Colon (tissue), 2 donors: ENCODE data around the gene RNF175.

ENCODE experiments used
- FAIRE-seq: peaks from 2 replicates; lab custom pipeline; 2012; peaks lifted over from hg19 to GRCh38; lab: Jason Lieb, UNC
- donor health status: control.
- donor health status: control.

RNF175 gene

DNA sequence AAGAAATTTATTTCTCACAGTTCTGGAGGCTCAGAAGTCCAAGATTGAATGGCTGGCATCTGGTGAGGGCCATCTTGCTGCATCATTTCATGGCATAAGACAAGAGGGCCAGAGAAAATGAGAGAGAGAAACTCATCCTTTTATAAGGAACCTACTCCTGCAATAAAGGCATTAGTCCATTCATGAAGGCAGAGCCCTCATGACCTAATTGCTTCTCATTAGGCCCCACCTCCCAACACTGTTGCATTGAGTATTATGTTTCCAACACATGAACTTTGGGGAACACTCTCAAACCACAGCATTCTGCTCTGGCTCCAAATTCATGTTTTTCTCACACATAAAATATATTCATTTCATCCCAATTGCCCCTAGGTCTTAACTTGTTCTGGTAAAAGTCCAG, 14.2 kb downstream of the RNF175 start:
- no peak for FAIRE-seq

GRCh38 chr4:153741541-153741940, 18.3 kb downstream of the RNF175 start:
- FAIRE-seq = no peak

DNA sequence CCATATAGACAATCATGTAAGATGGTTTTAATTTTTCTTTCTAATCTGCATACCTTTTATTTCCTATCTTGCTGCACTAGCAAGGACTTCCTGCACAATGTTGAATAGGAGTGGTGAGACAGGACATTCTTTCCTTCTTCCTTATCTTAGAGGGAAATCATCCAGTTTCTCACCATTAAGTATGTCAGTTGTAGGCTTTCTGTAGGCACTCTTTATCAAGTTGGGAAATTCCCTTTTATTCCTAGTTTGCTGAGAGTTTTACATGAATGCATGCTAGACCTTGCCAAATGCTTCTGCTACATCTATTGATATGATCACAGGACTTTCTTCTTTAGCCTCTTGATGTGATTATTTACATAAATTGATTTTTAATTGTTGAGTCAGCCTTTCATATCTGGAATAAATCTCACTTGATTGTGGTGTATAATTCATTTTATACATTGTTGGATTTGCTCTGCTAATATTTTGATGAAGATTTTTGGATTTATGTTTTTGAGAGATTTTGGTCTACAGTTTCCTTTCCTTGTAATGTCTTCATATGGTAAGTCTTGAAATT, 23.8 kb downstream of the RNF175 start:
- no peak for FAIRE-seq

DNA sequence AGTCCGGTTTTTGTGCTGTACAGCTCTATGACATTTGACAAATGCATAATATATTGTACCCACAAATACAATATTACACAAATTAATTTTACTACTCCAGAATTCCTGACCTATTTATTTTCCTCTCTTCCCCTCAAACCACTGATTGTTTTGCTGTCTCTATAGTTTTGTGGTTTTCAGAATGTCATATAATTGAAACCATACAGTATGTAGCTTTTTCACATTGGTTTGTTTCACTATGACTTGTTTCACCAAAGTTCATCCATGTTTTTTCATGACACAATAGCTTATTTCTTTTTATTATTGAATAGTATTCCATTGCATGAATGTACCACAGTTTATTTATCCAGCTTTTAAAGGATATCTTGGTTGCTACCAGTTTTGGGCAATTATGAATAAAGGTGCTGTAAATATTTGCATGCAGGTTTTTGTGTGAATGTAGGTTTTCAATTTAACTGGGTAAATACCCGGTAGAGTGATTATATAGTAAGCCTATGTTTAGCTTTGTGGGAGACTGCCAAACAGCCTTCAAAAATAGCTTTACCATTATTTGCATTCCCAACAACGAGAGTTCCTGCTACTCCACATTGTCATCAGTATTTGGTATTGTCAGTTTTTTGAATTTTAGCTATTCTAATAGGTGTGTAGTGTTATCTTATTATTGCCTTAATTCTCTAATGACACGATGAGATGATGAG, 25.9 kb downstream of the RNF175 start:
- no peak for FAIRE-seq

GRCh38 chr4:153731239-153731638, 28.6 kb downstream of the RNF175 start:
- FAIRE-seq = no peak

DNA sequence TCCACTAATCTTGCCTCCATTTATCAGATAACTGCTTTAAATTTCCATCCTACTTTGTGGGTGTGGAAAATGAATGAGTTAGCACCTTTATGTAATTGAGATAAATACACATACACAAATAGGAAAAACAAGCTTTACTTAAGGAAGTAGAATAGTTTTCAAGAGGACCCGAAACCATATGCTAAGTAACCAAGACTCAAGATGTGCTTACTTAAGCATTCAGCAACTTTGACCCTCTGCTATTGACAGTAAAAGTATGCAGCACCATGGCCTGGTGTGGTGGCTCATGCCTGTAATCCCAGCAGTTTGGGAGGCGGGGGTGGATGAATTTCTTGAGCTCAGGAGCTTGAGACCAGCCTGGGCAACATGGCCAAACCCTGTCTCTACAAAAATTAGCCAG, 29.9 kb downstream of the RNF175 start:
- no peak for FAIRE-seq

GRCh38 chr4:153728660-153729059, 31.2 kb downstream of the RNF175 start:
- no peak for FAIRE-seq

- no peak for FAIRE-seq
Observed at GRCh38 chr4:153728151-153728550, 31.7 kb downstream of the RNF175 start.

GRCh38 chr4:153725831-153726154, 34.0 kb downstream of the RNF175 start:
- FAIRE-seq = no peak

DNA sequence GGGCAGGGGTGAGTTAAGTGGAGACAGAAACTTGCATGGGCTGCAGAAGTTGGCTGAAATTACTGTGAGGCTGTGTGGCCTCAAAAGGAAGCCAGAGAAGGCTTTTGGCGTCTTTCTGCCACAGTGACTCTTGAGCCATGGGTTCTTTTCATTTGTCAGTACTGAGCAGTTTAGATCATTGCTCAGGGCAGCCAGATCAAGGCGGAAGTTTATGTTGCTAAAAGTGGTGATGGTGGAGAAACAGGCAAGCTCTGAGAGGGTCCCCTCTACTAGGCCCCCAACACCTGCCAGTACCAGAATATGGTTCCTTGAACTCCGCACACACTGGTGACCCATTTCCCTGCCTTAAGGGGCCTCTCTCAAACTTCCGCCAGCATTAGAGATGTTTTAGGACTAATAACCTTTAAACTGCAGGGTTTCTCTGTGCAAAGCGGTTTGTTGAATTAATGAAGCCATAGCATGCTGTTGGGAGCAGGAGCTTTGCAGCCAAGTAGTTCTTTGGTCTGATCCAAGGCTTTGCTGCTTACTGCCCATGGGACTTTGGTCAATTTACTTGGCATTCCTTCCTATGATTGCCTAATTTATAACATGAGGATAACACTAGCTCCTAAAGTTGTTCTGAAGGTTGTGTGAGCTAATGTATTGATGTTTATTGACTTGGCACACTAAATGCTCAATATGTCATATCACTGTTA, 34.5 kb downstream of the RNF175 start:
- no peak for FAIRE-seq

- no peak for FAIRE-seq
Observed at GRCh38 chr4:153724606-153725005, 35.2 kb downstream of the RNF175 start.

- FAIRE-seq = no peak
Observed at GRCh38 chr4:153722036-153722435, 37.8 kb downstream of the RNF175 start.

DNA sequence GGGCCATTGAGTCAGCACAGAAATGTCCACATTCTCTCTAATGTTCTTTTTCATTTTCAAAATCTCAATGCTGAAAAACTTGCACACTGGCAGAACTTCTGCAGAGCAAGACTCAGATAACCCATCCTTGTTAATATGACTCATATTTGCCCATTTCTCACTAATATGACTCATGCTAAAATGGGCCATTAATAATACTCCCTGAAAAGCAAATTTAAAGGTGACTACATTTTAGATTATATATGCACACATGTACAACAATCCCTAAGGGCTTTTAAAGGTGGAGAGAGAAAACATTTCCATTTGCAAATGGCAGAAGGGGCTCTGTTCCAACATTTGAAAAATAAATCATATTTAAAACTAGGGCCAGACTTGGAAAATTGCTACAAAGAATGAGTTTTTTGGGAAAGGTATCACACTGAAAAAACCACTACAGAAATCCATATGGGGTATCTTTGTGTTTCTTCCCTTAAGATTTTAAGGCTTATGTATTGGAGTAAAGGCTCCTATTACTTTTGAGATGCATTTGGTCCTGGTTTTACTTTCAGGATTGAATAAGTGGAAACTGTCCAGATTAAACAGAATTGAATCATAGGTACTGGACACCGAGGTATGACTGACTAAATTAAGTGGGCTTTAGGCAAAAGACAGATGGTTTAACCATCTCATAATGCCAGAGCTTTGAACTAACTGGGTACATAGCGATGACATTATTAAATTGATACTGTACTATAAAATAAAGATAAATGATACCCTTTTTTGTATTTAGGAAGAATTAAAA, 45.8 kb downstream of the RNF175 start:
- FAIRE-seq = no peak

DNA sequence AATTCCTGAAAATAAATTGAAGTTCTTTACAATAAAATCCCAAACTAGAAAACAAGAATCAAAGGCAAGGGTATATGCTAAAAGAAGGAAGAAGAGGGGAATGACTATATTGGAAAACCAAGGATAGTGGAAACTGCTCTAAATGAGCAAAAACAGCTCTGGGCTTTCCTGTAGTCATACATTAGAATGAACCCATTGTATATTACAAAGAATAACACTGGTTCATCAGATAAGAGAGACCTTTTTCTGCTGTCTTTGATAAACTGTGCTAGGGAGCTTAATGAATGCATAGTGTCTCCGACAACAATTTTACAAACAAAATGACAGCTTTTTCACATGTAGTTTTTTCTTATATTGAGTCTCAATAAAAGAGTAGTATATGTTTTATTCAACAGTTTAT, 49.1 kb downstream of the RNF175 start:
- no peak for FAIRE-seq

DNA sequence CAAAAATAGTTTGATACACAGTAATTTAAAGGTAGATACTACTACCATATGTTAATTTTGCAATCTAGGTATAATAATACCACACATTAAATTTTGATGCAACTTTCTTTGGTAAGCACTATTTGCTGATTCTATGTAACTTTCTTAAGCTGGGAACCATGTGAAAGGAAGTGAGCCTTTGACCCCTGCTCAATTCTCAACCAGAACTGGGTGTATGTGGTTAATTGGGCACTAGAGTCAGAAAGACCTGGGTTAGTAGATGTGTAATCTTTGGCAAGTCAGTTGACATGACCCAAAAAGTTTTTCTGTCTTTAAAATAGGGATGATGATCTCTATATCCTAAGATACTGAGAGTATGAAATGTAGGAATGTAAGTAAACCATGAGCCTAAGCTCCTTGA, 53.3 kb downstream of the RNF175 start:
- no peak for FAIRE-seq

- FAIRE-seq = no peak
Observed at GRCh38 chr4:153705743-153706468, 53.9 kb downstream of the RNF175 start.

DNA sequence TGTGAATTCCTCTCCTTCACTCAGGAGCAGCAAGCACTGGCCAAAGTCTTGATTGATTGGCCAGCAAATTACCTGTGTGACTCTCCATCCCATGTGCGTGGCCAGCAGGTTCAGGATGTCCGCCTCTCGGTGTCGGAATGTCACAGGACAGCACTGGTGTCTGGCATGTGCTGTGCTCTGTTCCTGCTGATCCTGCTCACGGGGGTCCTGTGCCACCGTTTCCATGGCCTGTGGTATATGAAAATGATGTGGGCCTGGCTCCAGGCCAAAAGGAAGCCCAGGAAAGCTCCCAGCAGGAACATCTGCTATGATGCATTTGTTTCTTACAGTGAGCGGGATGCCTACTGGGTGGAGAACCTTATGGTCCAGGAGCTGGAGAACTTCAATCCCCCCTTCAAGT, 55.3 kb downstream of the RNF175 start:
- FAIRE-seq = no peak

- no peak for FAIRE-seq
Observed at GRCh38 chr4:153684971-153685371, 74.9 kb downstream of the RNF175 start.

DNA sequence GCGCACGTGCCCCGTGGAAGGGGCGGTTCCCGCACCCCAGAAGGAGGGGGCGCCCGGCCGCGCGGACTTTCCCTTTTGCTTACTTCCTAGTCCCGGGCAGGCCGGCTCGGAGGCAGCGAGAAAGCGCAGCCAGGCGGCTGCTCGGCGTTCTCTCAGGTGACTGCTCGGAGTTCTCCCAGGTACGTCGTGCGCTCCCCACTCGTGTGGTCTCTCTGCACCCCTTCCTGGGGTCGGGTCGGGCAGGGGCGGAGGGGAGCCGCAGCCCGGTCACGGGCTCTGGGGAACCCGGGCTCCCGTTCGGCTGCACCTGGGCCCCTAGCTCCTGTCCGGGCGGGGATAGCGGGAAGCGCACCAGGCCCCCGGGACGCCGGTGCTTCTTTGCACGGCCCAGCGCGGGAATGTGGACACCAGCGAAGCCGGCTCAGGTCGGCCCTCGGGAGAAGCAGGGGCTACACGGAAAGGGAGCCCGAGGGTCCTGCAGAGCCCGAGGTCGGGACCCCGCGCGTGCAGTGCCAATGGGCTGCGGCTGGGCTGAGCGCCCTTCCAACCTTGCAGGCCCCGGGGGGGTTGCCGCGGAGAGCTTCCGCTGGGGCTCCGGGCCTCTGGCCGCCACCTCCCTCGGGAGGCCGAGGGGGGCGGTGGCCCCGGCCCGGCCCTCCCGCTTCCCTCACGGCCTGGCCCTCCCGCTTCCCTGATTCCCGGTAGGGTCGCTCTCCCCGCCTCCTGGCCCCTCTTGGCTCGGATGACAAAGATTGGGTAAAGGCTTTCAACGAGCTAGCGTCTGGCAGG, 75.4 kb downstream of the RNF175 start, which contains the start of gene TLR2:
TLR2 (plus strand) TSS at position 99 of the 789 bp plus-strand sequence. CDS start 18,628 bp downstream, outside the sequence.
- no peak for FAIRE-seq

- no peak for FAIRE-seq
Observed at GRCh38 chr4:153683763-153684181, 76.1 kb downstream of the RNF175 start.

GRCh38 chr4:153679486-153679885, 80.3 kb downstream of the RNF175 start:
- FAIRE-seq = no peak
